A673 (cell line): ENCODE results near the gene RAC2. TPM values are rescaled to one million over a fixed set of nuclear protein-coding genes. Genes with fewer than 3 reads are reported as not detected.

Experiments used
- BruUV-seq: library from RNA; stranded (reverse); fragments of 400-500 nt; replicated peaks from 2 replicates; lab custom pipeline; 2021; lab: Mats Ljungman, UMichigan
- CTCF ChIA-PET: fragments of 300-600 bp; sonication (Branson Sonifier 250); formaldehyde crosslinking; loops from one replicate; lab custom pipeline; 2022; ENCODE audit warnings: antibody characterized with exemption; lab: Charles Lee
- POLR2A ChIA-PET: fragments of 300-600 bp; sonication (Branson Sonifier 250); formaldehyde crosslinking; loops from one replicate; lab custom pipeline; 2022; ENCODE audit warnings: antibody characterized with exemption; ENCODE audit not compliant: low non-redundant PET; lab: Charles Lee
- DNase-seq: peaks from one replicate; pipeline ENCODE4 v3.0.0-alpha.2; 2015; ENCODE audit warnings: low spot score
- H3K27ac ChIP-seq: fragments of 200-600 bp; sonication (generic); 2 replicates; pipeline ENCODE4 v1.5.1; 2016; ENCODE audit warnings: mixed run types, low read depth, mild to moderate bottlenecking, mixed read lengths, antibody characterized with exemption, low read length; ENCODE audit not compliant: poor library complexity, severe bottlenecking
- H3K27me3 ChIP-seq: fragments of 200-600 bp; sonication (generic); replicated peaks from 2 replicates; pipeline ENCODE4 v1.6.1; 2017; ENCODE audit warnings: mixed run types, low read depth, mild to moderate bottlenecking, mixed read lengths, antibody characterized with exemption, low read length; ENCODE audit not compliant: insufficient read depth, poor library complexity
- H3K36me3 ChIP-seq: fragments of 200-600 bp; sonication (generic); 2 replicates; pipeline ENCODE4 v1.6.1; 2016; ENCODE audit warnings: mixed run types, mild to moderate bottlenecking, mixed read lengths, antibody characterized with exemption, low read length; ENCODE audit not compliant: insufficient read depth, poor library complexity, severe bottlenecking
- H3K4me1 ChIP-seq: fragments of 200-600 bp; sonication (generic); 2 replicates; pipeline ENCODE4 v1.6.1; 2017; ENCODE audit warnings: mixed run types, mild to moderate bottlenecking, mixed read lengths, antibody characterized with exemption, low read length; ENCODE audit not compliant: insufficient read depth, poor library complexity, severe bottlenecking
- H3K4me3 ChIP-seq: fragments of 200-600 bp; sonication (generic); 2 replicates; pipeline ENCODE4 v1.5.1; 2016; ENCODE audit warnings: low read depth, mixed run types, mild to moderate bottlenecking, mixed read lengths, low read length; ENCODE audit not compliant: poor library complexity, severe bottlenecking
- H3K9me3 ChIP-seq: fragments of 200-600 bp; sonication (generic); 2 replicates; pipeline ENCODE4 v1.6.1; 2016; ENCODE audit warnings: mixed run types, low read depth, mild to moderate bottlenecking, mixed read lengths, antibody characterized with exemption, low read length; ENCODE audit not compliant: poor library complexity, severe bottlenecking
- CTCF ChIP-seq: fragments of 300-800, 200-600 bp; sonication (generic); conservative IDR thresholded peaks from 2 replicates; pipeline ENCODE4 v1.5.1; 2017; ENCODE audit warnings: low read depth, mild to moderate bottlenecking, antibody characterized with exemption, low read length, moderate library complexity, mixed read lengths
- EZH2 ChIP-seq: fragments of 200-600 bp; sonication (generic); IDR thresholded peaks from 2 replicates; pipeline ENCODE4 v1.6.1; 2017; ENCODE audit warnings: borderline replicate concordance, low read depth, mild to moderate bottlenecking, mixed read lengths, antibody characterized with exemption, low read length; ENCODE audit not compliant: poor library complexity, severe bottlenecking
- intact Hi-C: fragments of 100-400 bp; cut with micrococcal nuclease; formaldehyde crosslinking; loops from one replicate; pipeline ENCODE4 v1.10.0; 2022; ENCODE audit not compliant: unreplicated experiment
- total RNA-seq: library from RNA; stranded (reverse); gene quantifications from 2 replicates; pipeline ENCODE4 v1.2.3, GENCODE V29; 2021

The RAC2 gene
- total RNA-seq, 1 experiment from 2014 or later: 4.0 TPM

- Histone ChIP-seq H3K9me3 (no peaks in the 10 kb centered on the region), H3K4me1 (no peaks in the 10 kb centered on the region), H3K4me3 (no peak overlapping the region), H3K27ac (no peak overlapping the region), H3K27me3 (no peaks in the 10 kb centered on the region), H3K36me3 (no peaks in the 10 kb centered on the region)
- no peak for DNase-seq
- POLR2A ChIA-PET: no interaction called here
- TF ChIP-seq CTCF (no peak), EZH2 (no peak)
- BruUV-seq: no TSS peak
- CTCF ChIA-PET: no interaction called here
- intact Hi-C loops: loop anchor here (10.0 kb wide), 1 partner anchor 147 kb away; the partner anchor contains the start of gene ELFN2
These were observed 33.3 kb upstream of the RAC2 start for GRCh38 chr22:37277384-37277783.

GRCh38 chr22:37276776-37277175, 32.7 kb upstream of the RAC2 start:
- H3K27me3 ChIP-seq: no peaks in the 10 kb centered on the region
- no peaks in the 10 kb centered on the region for H3K4me1 ChIP-seq
- no peak for TF ChIP-seq CTCF
- no peak for TF ChIP-seq EZH2
- H3K36me3 ChIP-seq: no peaks in the 10 kb centered on the region
- BruUV-seq: no TSS peak
- CTCF ChIA-PET: no interaction called here
- intact Hi-C loops: loop anchor here (10.0 kb wide), 1 partner anchor 148 kb away; the partner anchor contains the start of gene ELFN2
- no peak for DNase-seq
- no peak overlapping the region for H3K27ac ChIP-seq
- POLR2A ChIA-PET: no interaction called here
- no peaks in the 10 kb centered on the region for H3K9me3 ChIP-seq
- no peak overlapping the region for H3K4me3 ChIP-seq

GRCh38 chr22:37275622-37276021, 31.6 kb upstream of the RAC2 start:
- H3K9me3 ChIP-seq: no peaks in the 10 kb centered on the region
- no peak overlapping the region for H3K4me3 ChIP-seq
- no peaks in the 10 kb centered on the region for H3K4me1 ChIP-seq
- intact Hi-C loops: loop anchor here (10.0 kb wide), 1 partner anchor 149 kb away; the partner anchor contains the start of gene ELFN2
- no peaks in the 10 kb centered on the region for H3K27me3 ChIP-seq
- no peaks in the 10 kb centered on the region for H3K36me3 ChIP-seq
- POLR2A ChIA-PET: no interaction called here
- no peak for DNase-seq
- no peak for TF ChIP-seq CTCF
- no peak for TF ChIP-seq EZH2
- no TSS peak for BruUV-seq
- no peak overlapping the region for H3K27ac ChIP-seq
- CTCF ChIA-PET: no interaction called here
